PFSK-1 (cell line): ENCODE data around the gene PSME2.

Experiments
- FOXP2 ChIP-seq: optimal IDR thresholded peaks from 2 replicates; pipeline ENCODE3; 2011; ENCODE audit warnings: borderline replicate concordance, control low read depth, inconsistent platforms; ENCODE audit not compliant: insufficient read depth; ENCODE audit errors: extremely low read length, extremely low read depth
- TAF1 ChIP-seq: IDR thresholded peaks from 2 replicates; pipeline ENCODE4 v1.6.1; 2012; ENCODE audit warnings: low read length, control low read depth, borderline replicate concordance; ENCODE audit not compliant: insufficient read depth

GRCh38 chr14:24160850-24161804, 14.7 kb upstream of the PSME2 start, which contains the start of gene IRF9:
- peak; percentile 73 for TF ChIP-seq FOXP2
- TF ChIP-seq TAF1 = no peak
